WI38 (cell line): ENCODE results near the gene KRT80.

Source experiments
- H3K4me3 ChIP-seq: 2 replicates; pipeline ENCODE4 v1.5.1; 2011; ENCODE audit warnings: low read depth, mild to moderate bottlenecking, control low read depth, low read length
- CTCF ChIP-seq: IDR thresholded peaks from 2 replicates; pipeline ENCODE4 v1.5.1; 2012; ENCODE audit warnings: low read depth, mild to moderate bottlenecking, control low read depth, low read length

Gene KRT80

GRCh38 chr12:52220477-52220876 is 28.7 kb upstream of the KRT80 start:
- H3K4me3 ChIP-seq: no peak overlapping the region
- no peak for TF ChIP-seq CTCF

GRCh38 chr12:52218001-52218400 is 26.2 kb upstream of the KRT80 start:
- no peak for TF ChIP-seq CTCF
- H3K4me3 ChIP-seq: no peak overlapping the region

GRCh38 chr12:52217223-52217622 is 25.4 kb upstream of the KRT80 start:
- no peak overlapping the region for H3K4me3 ChIP-seq
- TF ChIP-seq CTCF: no peak

- no peak for TF ChIP-seq CTCF
- H3K4me3 ChIP-seq: no peak overlapping the region
Observed at GRCh38 chr12:52216807-52217206, 25.0 kb upstream of the KRT80 start.

GRCh38 chr12:52216100-52216499 is 24.3 kb upstream of the KRT80 start:
- TF ChIP-seq CTCF: no peak
- no peak overlapping the region for H3K4me3 ChIP-seq

GRCh38 chr12:52215587-52216031 is 23.8 kb upstream of the KRT80 start:
- H3K4me3 ChIP-seq: no peak overlapping the region
- TF ChIP-seq CTCF: no peak

GRCh38 chr12:52214421-52214802 is 22.6 kb upstream of the KRT80 start:
- no peak overlapping the region for H3K4me3 ChIP-seq
- no peak for TF ChIP-seq CTCF
